ENCODE data around the gene MYBPC2.

The MYBPC2 gene

GRCh38 chr19:50406829-50407228 is 25.9 kb upstream of the MYBPC2 start:
- intact Hi-C loops (cut with DNase I; ENCODE audit: low total_unique reads): no loop called here
- Histone ChIP-seq H3K36me3 (peaks cover 12 to 68% (median 39%) of the 10 kb centered on the region in 3 donors), H3K4me3 (no peak overlapping the region), H3K9me3 (no peaks in the 10 kb centered on the region), H3K27me3 (no peaks in the 10 kb centered on the region), H3K27ac (no peak overlapping the region), H3K4me1 (no peaks in the 10 kb centered on the region)
- no peak for DNase-seq
- no peak for TF ChIP-seq CTCF (IDR thresholded peaks at IDR 0.05)

GRCh38 chr19:50409347-50409746 is 23.3 kb upstream of the MYBPC2 start:
- H3K36me3 ChIP-seq: peaks cover 5 to 57% (median 22%) of the 10 kb centered on the region in 3 donors
- TF ChIP-seq CTCF (IDR thresholded peaks at IDR 0.05): no peak
- DNase-seq: no peak

GRCh38 chr19:50410109-50410508 is 22.6 kb upstream of the MYBPC2 start:
- Histone ChIP-seq H3K27ac (no peak overlapping the region), H3K9me3 (no peaks in the 10 kb centered on the region), H3K4me3 (no peak overlapping the region), H3K36me3 (peaks cover 5 to 57% (median 22%) of the 10 kb centered on the region in 3 donors), H3K4me1 (peaks cover 0 to 7% (median 3%) of the 10 kb centered on the region in 4 donors), H3K27me3 (no peaks in the 10 kb centered on the region)
- DNase-seq: no peak
- TF ChIP-seq CTCF (IDR thresholded peaks at IDR 0.05): no peak
- intact Hi-C loops (cut with DNase I; ENCODE audit: low total_unique reads): no loop called here

More at GRCh38 chr19:50409347-50409746, 23.3 kb upstream of the MYBPC2 start:
- Histone ChIP-seq H3K9me3 (no peaks in the 10 kb centered on the region), H3K4me3 (no peak overlapping the region), H3K4me1 (no peaks in the 10 kb centered on the region), H3K27ac (no peak overlapping the region), H3K27me3 (no peaks in the 10 kb centered on the region)
- intact Hi-C loops (cut with DNase I; ENCODE audit: low total_unique reads): no loop called here

- H3K27ac ChIP-seq: no peak overlapping the region
- no peak overlapping the region for H3K4me3 ChIP-seq
- peaks cover 0 to 9% of the 10 kb centered on the region in 2 donors for H3K27me3 ChIP-seq
- no peak for TF ChIP-seq CTCF (IDR thresholded peaks at IDR 0.05)
- DNase-seq: no peak
- H3K9me3 ChIP-seq: no peaks in the 10 kb centered on the region
- intact Hi-C loops (cut with DNase I; ENCODE audit: low total_unique reads): no loop called here
- peaks cover 5 to 42% (median 15%) of the 10 kb centered on the region in 3 donors for H3K36me3 ChIP-seq
- H3K4me1 ChIP-seq: peaks cover 0 to 9% (median 3%) of the 10 kb centered on the region in 4 donors
These were observed 20.3 kb upstream of the MYBPC2 start for GRCh38 chr19:50412419-50412818.

- Histone ChIP-seq H3K4me3 (no peak overlapping the region), H3K36me3 (peaks cover 5 to 39% (median 15%) of the 10 kb centered on the region in 3 donors), H3K9me3 (no peaks in the 10 kb centered on the region), H3K4me1 (peaks cover 0 to 9% (median 3%) of the 10 kb centered on the region in 4 donors), H3K27ac (no peak overlapping the region), H3K27me3 (peaks cover 0 to 16% of the 10 kb centered on the region in 2 donors)
- TF ChIP-seq CTCF (IDR thresholded peaks at IDR 0.05): no peak
- no peak for DNase-seq
- intact Hi-C loops (cut with DNase I; ENCODE audit: low total_unique reads): no loop called here
These were observed 19.6 kb upstream of the MYBPC2 start for GRCh38 chr19:50413096-50413495.

- no peak for DNase-seq
- Histone ChIP-seq H3K4me3 (no peak overlapping the region), H3K27ac (no peak overlapping the region), H3K4me1 (peaks cover 0 to 10% (median 5%) of the 10 kb centered on the region in 4 donors), H3K9me3 (no peaks in the 10 kb centered on the region), H3K36me3 (peaks cover 5 to 34% (median 15%) of the 10 kb centered on the region in 3 donors), H3K27me3 (peaks cover 0 to 21% of the 10 kb centered on the region in 2 donors)
- intact Hi-C loops (cut with DNase I; ENCODE audit: low total_unique reads): no loop called here
- no peak for TF ChIP-seq CTCF (IDR thresholded peaks at IDR 0.05)
These were observed 19.2 kb upstream of the MYBPC2 start for GRCh38 chr19:50413531-50413930.

Measured in tibial artery (tissue), 4 donors.